ENCODE results near the gene ACAD9. TPM values are rescaled to one million over a fixed set of nuclear protein-coding genes. Genes with fewer than 3 reads are reported as not detected.
"Not testable (repeated sequence)": the region's sequence is repeated elsewhere in the genome, so short reads cannot be mapped to it uniquely, and the experiment has no call there.

Gene ACAD9
- total RNA-seq, 1 donor from 2014 or later = 38.1 TPM

- H3K27me3 ChIP-seq (ENCODE audit: control insufficient read depth, insufficient read depth, low read length) = no peaks in the 10 kb centered on the region
- H3K4me3 ChIP-seq (ENCODE audit: low read depth, low read length) = no peak overlapping the region
- DNase-seq (ENCODE audit: low read depth) = no peak
- no peaks in the 10 kb centered on the region for H3K36me3 ChIP-seq (ENCODE audit: control insufficient read depth, insufficient read depth, low read length)
- no peak for TF ChIP-seq CTCF (IDR thresholded peaks at IDR 0.05; ENCODE audit: insufficient read depth, low read length, poor library complexity, severe bottlenecking)
These were observed 43.5 kb downstream of the ACAD9 start for GRCh38 chr3:128922804-128923459.

GRCh38 chr3:128923576-128923975, 44.2 kb downstream of the ACAD9 start:
- no peaks in the 10 kb centered on the region for H3K36me3 ChIP-seq (ENCODE audit: control insufficient read depth, insufficient read depth, low read length)
- H3K4me3 ChIP-seq (ENCODE audit: low read depth, low read length) = no peak overlapping the region

GRCh38 chr3:128923986-128924385, 44.6 kb downstream of the ACAD9 start:
- not testable (repeated sequence) for H3K27me3 ChIP-seq (ENCODE audit: control insufficient read depth, insufficient read depth, low read length); H3K4me3 ChIP-seq (ENCODE audit: low read depth, low read length); DNase-seq (ENCODE audit: low read depth); H3K36me3 ChIP-seq (ENCODE audit: control insufficient read depth, insufficient read depth, low read length)

More at GRCh38 chr3:128923576-128923975, 44.2 kb downstream of the ACAD9 start:
- H3K27me3 ChIP-seq (ENCODE audit: control insufficient read depth, insufficient read depth, low read length) = no peaks in the 10 kb centered on the region
- DNase-seq (ENCODE audit: low read depth) = no peak
- no peak for TF ChIP-seq CTCF (IDR thresholded peaks at IDR 0.05; ENCODE audit: insufficient read depth, low read length, poor library complexity, severe bottlenecking)

- no peak overlapping the region for H3K4me3 ChIP-seq (ENCODE audit: low read depth, low read length)
- H3K36me3 ChIP-seq (ENCODE audit: control insufficient read depth, insufficient read depth, low read length) = no peaks in the 10 kb centered on the region
- peaks cover 4% of the 10 kb centered on the region for H3K27me3 ChIP-seq (ENCODE audit: control insufficient read depth, insufficient read depth, low read length)
- no peak for TF ChIP-seq CTCF (IDR thresholded peaks at IDR 0.05; ENCODE audit: insufficient read depth, low read length, poor library complexity, severe bottlenecking)
- DNase-seq (ENCODE audit: low read depth) = no peak
These were observed 49.9 kb downstream of the ACAD9 start for GRCh38 chr3:128929364-128929763.

- Histone ChIP-seq H3K4me3 (ENCODE audit: low read depth, low read length) (no peak overlapping the region), H3K36me3 (ENCODE audit: control insufficient read depth, insufficient read depth, low read length) (no peaks in the 10 kb centered on the region), H3K27me3 (ENCODE audit: control insufficient read depth, insufficient read depth, low read length) (peaks cover 8% of the 10 kb centered on the region)
- DNase-seq (ENCODE audit: low read depth) = no peak
- TF ChIP-seq CTCF (IDR thresholded peaks at IDR 0.05; ENCODE audit: insufficient read depth, low read length, poor library complexity, severe bottlenecking) = no peak
These were observed 51.6 kb downstream of the ACAD9 start for GRCh38 chr3:128931046-128931445.

- no peak overlapping the region for H3K4me3 ChIP-seq (ENCODE audit: low read depth, low read length)
- peaks cover 8% of the 10 kb centered on the region for H3K27me3 ChIP-seq (ENCODE audit: control insufficient read depth, insufficient read depth, low read length)
- no peaks in the 10 kb centered on the region for H3K36me3 ChIP-seq (ENCODE audit: control insufficient read depth, insufficient read depth, low read length)
- no peak for TF ChIP-seq CTCF (IDR thresholded peaks at IDR 0.05; ENCODE audit: insufficient read depth, low read length, poor library complexity, severe bottlenecking)
- DNase-seq (ENCODE audit: low read depth) = no peak
These were observed 53.2 kb downstream of the ACAD9 start for GRCh38 chr3:128932516-128933212.
